ENCODE results near the gene TMEM38A.

The TMEM38A gene, protein sequence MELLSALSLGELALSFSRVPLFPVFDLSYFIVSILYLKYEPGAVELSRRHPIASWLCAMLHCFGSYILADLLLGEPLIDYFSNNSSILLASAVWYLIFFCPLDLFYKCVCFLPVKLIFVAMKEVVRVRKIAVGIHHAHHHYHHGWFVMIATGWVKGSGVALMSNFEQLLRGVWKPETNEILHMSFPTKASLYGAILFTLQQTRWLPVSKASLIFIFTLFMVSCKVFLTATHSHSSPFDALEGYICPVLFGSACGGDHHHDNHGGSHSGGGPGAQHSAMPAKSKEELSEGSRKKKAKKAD

GRCh38 chr19:16660763-16661479 lies at the start of gene TMEM38A:
TSS of gene TMEM38A (plus strand) at chr19:16661139. CDS start at chr19:16661218, 79 bp downstream.
- DNase-seq, result peak in 1 of 2 experiments; percentile 50

- no peak for DNase-seq
Measured at GRCh38 chr19:16612636-16613035, 48.3 kb upstream of the TMEM38A start.

GRCh38 chr19:16613841-16614240 lies 47.1 kb upstream of the TMEM38A start:
- no peak for DNase-seq

- DNase-seq, result no peak
Measured at GRCh38 chr19:16614941-16615340, 46.0 kb upstream of the TMEM38A start.

GRCh38 chr19:16615808-16616207 lies 45.1 kb upstream of the TMEM38A start:
- no peak for DNase-seq

DNA sequence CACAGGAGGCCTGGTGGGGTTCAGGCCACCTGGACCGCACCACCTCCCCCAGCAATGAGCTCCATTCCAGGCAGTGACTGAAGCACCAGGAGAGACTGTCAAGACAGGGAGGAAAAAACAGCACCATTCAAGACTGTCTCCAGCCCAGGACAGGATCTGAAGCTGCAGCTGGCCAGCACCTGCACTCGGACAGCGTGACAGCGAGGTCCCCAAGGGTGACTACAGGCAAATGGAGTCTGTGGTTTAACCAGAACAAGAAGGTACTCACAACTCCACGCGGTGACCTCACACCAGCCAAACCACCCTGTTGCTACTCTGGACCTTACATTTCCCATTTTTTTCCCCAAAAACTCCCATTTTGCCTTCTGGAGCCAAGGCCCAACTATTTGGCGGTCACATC lies 42.7 kb upstream of the TMEM38A start:
- no peak for DNase-seq

DNA sequence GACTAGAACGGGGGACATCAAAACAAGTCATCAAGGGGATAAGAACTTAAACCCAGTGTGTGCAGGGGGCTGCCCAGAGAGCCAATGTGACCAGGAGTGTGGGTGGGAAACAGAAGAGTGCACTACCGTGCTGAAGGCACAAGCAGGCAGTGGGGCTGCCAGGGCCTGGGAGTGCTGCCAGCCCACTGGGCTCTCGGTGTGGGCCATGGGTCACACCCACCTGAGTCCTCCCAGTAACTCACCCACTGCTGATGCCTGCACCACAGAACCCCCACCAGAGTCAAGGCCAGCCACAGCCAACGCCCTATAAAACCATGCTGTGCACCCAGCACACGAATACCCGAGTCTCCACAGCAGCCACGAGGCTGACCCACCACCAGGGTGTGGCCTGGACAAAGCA lies 41.5 kb upstream of the TMEM38A start:
- DNase-seq, result no peak

DNA sequence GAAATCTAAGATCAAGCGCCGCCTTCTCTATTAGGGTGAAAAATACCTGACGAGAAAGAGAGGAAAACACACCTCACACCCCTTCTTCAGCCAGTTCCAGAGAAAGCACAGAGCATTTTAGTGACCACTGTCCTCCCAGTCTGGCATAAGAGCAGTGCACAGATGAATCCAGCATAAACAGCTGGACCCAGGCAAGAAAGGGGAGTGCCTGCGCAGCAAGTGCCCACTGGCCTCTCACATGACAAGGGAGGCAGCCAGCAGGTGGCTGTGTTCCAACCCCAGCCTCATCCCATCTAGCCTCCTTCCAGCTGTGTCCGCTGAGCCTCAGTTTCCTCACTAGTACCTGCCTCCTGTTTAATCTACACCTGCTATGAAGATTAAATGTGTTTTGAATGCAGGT lies 40.9 kb upstream of the TMEM38A start:
- DNase-seq, result no peak

DNA sequence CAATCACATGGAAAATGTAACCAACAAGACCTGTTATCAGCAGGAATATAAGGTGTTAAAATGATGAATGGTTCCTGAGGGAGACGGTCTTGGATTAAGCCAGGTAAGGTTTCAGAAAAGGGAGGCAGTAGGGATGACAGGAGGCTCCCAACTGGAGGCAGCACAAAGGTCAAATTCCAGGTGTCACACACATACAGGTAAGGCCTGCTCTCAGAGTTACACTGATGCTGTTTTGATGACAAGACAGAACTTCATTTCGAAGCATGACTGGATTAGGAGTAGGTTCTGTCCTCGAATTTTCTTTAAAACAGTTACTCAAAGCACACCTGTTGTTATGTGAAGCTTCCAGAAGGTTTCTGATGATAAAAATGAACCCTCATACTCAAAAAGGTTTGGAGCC lies 40.4 kb upstream of the TMEM38A start:
- DNase-seq, result no peak

- DNase-seq, result no peak
Measured at GRCh38 chr19:16621165-16621800, 39.7 kb upstream of the TMEM38A start.

- no peak for DNase-seq
Measured at GRCh38 chr19:16623066-16623465, 37.9 kb upstream of the TMEM38A start.

- DNase-seq, result no peak
Measured at GRCh38 chr19:16623576-16623975, 37.4 kb upstream of the TMEM38A start.

GRCh38 chr19:16624236-16624635 lies 36.7 kb upstream of the TMEM38A start:
- DNase-seq, result no peak

GRCh38 chr19:16625163-16625958 lies 35.6 kb upstream of the TMEM38A start:
- no peak for DNase-seq

DNA sequence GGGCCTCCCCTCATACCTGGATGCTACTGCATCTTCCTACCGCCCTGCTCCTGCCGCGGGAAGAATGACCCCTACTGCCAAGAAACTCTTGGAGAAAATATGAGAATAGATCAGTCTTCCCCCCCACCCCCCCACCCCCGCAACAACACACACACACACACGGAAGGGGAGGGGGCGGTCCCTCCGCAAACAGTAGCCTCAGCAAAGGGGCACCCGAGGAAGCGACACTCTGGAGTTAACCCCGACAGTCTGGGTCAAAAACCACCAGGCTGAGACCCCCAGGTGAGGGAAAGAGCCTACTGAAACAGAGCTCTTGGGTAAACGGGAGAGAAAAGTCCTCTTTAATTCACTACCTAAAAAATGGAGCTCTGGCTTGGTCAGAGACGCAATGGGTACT lies 34.1 kb upstream of the TMEM38A start:
- no peak for DNase-seq

DNA sequence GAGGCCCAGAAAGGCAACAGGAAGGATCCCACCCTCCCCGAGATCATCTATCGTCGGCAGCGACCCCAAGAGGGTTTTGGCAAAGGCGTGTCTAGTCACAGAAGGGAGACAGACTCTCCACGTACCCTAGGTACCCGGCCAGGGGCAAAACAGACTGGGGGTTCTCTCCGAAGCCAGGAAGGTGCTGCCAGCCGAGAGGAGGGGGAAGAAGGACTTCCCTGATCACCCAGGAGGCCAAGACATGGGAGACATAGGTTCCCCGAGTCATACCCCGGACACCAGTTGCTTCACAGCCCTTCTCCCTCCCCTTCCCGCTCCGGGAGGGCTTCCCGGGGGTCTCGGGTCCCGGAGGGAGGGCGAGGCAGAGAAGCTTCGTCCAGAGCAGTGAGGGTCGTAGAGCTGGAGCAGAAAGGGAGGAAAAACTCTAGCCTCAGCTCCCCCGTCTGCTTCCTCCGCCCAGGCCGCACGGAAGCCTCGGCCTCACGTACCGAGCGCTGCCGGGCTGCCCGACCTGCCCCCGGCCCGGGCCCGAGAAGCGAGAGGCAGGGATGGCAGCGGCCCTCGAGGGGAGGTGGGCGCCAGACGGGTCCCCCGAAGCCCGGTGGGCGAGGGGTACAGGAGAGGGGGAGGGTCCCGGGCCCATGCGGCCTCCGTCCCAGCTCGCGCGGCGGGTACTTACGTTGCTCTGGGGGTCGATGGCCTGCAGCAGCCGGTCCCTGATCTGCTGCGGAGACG lies 33.6 kb upstream of the TMEM38A start:
- no peak for DNase-seq

DNA sequence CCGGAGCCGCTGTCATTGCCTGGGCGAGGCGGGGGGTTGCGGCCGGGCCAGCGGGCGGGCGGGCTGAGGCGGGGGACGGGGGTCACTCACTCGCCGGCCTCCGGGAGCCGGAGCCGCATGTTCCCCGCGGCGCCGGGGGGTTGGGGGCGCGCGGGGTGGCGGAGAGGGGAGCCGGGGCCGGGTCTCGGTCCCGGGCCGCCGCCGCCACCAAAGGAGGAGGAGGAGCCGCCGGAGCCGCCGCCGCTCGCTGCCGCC lies 33.1 kb upstream of the TMEM38A start:
- no peak for DNase-seq

DNA sequence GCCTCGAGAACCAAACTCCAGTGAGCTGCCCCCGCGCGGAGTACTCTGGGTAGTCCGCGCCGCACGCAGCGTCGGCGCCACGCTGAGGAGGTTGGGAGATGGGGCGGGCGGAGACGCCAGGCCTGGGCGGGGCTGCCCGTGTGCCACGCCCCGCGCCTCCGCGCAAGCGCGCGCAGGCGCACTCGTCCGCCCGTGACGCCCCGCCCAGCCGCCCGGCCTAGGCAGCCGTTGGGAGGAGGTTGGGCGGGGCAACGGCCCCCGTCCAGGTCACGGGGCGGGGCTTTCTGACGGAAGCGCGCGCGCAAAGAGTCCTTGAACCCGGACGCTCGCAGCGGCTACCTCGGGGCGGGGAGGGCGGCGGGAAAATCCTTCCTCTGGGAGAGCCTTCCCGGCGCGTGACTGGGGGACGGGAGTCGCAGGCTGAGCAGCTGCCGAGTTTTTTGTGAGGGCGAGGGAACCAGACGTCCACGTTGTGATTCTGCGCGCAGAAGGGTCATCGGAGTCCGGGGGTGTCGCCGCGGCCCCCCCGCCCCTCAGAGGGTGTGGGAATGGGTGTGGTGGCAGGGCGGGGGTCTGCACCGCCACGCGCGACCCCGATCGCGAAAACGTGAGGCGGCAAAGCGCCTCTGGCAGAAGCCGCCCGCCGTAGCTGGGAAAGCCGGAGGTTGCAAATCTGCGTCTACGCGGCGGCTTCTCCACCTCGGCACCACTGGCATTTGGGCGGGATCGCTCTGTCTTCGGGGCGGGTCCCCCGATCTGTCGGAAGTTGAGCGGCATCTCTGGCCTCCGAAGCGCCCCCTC lies 32.6 kb upstream of the TMEM38A start, which contains the start of gene MED26:
MED26 (minus strand) TSS at position 22 of the 801 bp plus-strand sequence. CDS start 261 bp downstream, outside the sequence.
- peak; percentile 86 to 92 for DNase-seq

DNA sequence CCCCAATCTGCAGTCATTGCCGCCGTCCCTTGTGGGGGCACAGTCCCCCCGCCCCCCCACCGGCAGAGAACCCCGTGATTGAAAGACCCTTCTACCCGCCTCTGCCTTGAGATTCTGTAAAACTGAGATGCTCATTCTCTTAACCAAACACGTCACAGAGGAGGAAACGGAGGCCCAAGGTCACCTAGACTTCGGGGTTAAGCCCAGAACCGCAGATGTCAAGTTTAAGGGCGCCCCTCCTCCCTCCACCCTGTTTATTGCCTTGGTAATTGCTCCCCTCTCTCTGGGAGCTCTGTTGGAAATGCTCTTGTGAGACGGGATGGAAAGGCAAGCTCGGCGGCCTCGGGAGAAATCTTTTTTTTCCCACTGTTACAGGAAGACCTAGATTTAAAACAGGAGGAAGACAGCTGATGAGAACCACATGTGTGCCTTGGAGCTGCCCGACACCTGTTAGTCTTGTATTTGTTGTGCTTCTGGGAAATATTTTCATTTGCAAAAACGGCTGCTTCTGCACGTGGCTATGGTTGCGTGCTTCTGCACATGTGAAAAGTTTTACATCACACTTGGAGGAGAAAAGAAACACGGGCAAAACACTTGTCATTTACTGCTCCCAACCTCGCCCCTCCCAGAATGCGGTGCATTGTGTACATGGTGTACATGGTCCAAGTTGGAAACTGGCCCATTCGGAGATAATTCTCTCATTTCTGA lies 31.8 kb upstream of the TMEM38A start:
- DNase-seq, result no peak

GRCh38 chr19:16631465-16631864 lies 29.5 kb upstream of the TMEM38A start:
- no peak for DNase-seq

DNA sequence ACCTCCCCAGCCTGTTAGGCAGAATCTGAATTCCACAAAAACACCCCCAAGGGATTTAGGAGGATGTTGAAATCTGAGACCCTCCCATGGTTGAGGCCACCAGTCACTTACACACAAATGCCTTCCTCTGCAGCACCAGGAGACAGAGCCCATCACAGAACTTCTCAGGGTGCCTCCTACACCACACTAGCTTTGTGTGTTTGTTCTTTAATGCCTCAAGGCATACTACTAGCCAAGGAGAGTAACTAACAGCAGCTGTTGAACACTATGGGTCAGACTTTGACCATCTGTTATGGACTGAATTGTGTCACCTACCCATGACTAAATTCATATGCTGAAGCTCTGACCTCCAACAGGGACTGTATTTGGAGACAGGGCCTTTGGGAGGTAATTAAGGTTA lies 23.4 kb upstream of the TMEM38A start:
- DNase-seq, result no peak

Measured in NCI-H1930 (cell line).